GM12875 (cell line): ENCODE measurements around the gene ZNF398.
A peak's percentile ranks its signal among the peaks of the same experiment; 100 is the strongest.

Experiments
- H3K4me3 ChIP-seq: one replicate; pipeline ENCODE4 v1.5.1; 2011; ENCODE audit warnings: low read depth, low read length, control low read depth
- CTCF ChIP-seq: IDR thresholded peaks from 2 replicates; pipeline ENCODE4 v1.5.1; 2011; ENCODE audit warnings: low read depth, mild to moderate bottlenecking, control low read depth, inconsistent platforms, low read length, moderate library complexity, borderline replicate concordance; ENCODE audit not compliant: insufficient read depth

ZNF398 gene

GRCh38 chr7:149188213-149188612 is 41.0 kb downstream of the ZNF398 start:
- no peak for TF ChIP-seq CTCF

GRCh38 chr7:149188637-149189259 is 41.5 kb downstream of the ZNF398 start:
- no peak overlapping the region for H3K4me3 ChIP-seq
- no peak for TF ChIP-seq CTCF

More at GRCh38 chr7:149188213-149188612, 41.0 kb downstream of the ZNF398 start:
- no peak overlapping the region for H3K4me3 ChIP-seq

GRCh38 chr7:149191851-149192250 is 44.6 kb downstream of the ZNF398 start:
- no peak overlapping the region for H3K4me3 ChIP-seq
- no peak for TF ChIP-seq CTCF

GRCh38 chr7:149194799-149195179 is 47.5 kb downstream of the ZNF398 start:
- TF ChIP-seq CTCF: no peak
- H3K4me3 ChIP-seq: peak overlapping the region; percentile 97

- peak within 1 kb of the TSS; percentile 97 for H3K4me3 ChIP-seq
- peak; percentile 67 for TF ChIP-seq CTCF
Observed at GRCh38 chr7:149195180-149196150, 48.2 kb downstream of the ZNF398 start, which contains the start of gene ZNF282. Gene ZNF282 (plus strand): TSS chr7:149195546. CDS start chr7:149195590, 44 bp downstream.

- TF ChIP-seq CTCF: no peak
- peak overlapping the region; percentile 97 for H3K4me3 ChIP-seq
Observed at GRCh38 chr7:149196151-149196704, 49.0 kb downstream of the ZNF398 start.

GRCh38 chr7:149196705-149197171 is 49.5 kb downstream of the ZNF398 start:
- no peak for TF ChIP-seq CTCF
- H3K4me3 ChIP-seq: peak overlapping the region; percentile 97
